ENCODE measurements around the gene NDUFS3.
A peak's percentile ranks its signal among the peaks of the same experiment; 100 is the strongest.
"Not testable (repeated sequence)": the region's sequence is repeated elsewhere in the genome, so short reads cannot be mapped to it uniquely, and the experiment has no call there.

Gene NDUFS3

DNA sequence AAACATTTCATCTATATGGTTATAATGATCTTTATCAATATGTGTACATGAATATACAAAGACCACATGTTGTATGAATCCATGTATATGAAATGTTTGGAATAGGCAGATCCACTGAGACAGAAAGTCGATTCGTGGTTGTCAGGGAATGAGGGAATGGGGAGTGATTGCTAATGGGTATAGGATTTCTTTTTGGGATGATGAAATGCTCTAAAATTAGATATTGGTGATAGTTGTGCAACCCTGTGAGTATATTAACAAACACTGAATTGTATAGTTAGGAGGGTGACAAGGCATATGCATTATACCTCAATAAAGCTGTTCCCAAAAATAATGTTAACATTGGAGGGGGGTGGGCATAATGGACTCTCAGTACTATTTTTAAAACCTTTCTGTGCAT is 18.4 kb upstream of the NDUFS3 start:
- no peak for DNase-seq (ENCODE audit: low spot score)
- TF ChIP-seq, protein P1, sequence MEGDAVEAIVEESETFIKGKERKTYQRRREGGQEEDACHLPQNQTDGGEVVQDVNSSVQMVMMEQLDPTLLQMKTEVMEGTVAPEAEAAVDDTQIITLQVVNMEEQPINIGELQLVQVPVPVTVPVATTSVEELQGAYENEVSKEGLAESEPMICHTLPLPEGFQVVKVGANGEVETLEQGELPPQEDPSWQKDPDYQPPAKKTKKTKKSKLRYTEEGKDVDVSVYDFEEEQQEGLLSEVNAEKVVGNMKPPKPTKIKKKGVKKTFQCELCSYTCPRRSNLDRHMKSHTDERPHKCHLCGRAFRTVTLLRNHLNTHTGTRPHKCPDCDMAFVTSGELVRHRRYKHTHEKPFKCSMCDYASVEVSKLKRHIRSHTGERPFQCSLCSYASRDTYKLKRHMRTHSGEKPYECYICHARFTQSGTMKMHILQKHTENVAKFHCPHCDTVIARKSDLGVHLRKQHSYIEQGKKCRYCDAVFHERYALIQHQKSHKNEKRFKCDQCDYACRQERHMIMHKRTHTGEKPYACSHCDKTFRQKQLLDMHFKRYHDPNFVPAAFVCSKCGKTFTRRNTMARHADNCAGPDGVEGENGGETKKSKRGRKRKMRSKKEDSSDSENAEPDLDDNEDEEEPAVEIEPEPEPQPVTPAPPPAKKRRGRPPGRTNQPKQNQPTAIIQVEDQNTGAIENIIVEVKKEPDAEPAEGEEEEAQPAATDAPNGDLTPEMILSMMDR (IDR thresholded peaks at IDR 0.05; ENCODE audit: extremely low read depth, insufficient read depth, missing control alignments), result no peak
- in situ Hi-C loops (cut with MboI; ENCODE audit: low pct_unique_long_range_greater_than_20kb, low sequenced_read_pairs, unreplicated experiment), result no loop called here

DNA sequence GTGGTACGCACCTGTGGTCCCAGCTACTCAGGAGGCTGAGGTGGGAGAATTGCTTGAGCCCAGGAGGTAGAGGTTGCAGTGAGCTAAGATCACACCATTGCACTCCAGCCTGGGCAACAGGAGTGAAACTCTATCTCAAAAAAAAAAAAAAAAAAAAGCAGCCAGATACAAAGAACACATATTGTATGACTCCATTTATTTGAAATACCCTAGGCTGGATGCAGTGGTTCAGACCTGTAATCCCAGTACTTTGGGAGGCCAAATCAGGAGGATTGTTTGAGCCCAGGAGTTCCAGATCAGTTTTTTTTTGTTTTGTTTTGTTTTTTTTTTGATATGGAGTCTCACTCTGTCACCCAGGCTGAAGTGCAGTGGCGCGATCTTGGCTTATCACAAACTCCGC is 16.5 kb upstream of the NDUFS3 start:
- in situ Hi-C loops (cut with MboI; ENCODE audit: low pct_unique_long_range_greater_than_20kb, low sequenced_read_pairs, unreplicated experiment); DNase-seq (ENCODE audit: low spot score): not testable (repeated sequence)

DNA sequence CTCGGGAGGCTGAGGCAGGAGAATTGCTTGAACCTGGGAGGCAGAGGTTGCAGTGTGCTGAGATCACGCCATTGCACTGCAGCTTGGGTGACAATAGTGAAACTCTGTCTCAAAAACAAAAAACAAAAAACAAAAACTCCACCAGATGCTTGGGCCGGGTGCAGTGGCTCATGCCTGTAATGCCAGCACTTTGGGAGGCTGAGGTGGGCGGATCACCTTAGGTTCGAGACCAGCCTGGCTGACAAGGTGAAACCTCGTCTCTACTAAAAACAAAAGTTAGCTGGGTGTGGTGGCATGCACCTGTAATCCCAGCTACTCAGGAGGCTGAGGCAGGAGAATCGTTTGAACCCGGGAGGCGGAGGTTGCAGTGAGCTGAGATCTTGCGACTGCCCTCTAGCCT is 14.5 kb upstream of the NDUFS3 start:
- in situ Hi-C loops (cut with MboI; ENCODE audit: low pct_unique_long_range_greater_than_20kb, low sequenced_read_pairs, unreplicated experiment); DNase-seq (ENCODE audit: low spot score): not testable (repeated sequence)

DNA sequence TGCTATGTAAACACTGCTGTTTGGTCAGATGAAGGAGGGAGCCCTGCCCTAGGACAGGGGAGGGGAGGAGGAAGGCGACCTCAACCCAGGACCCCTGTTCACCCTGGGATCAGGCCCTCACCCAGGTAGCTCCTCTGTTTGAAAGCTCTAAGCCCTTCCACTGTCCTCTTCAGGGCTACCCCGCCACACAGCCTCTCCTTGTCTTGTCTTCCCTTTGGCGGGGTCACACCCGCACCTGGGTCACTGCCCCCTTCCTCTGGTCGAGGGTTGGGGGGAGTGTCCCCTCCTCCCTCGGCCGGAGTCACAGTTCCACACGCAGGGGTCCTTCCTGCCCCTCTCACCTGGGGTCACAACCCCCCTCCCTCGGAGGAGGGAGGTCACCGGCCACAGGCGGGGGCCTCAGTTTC is 13.9 kb upstream of the NDUFS3 start:
- DNase-seq (ENCODE audit: low spot score), result peak; percentile 23
- in situ Hi-C loops (cut with MboI; ENCODE audit: low pct_unique_long_range_greater_than_20kb, low sequenced_read_pairs, unreplicated experiment), result no loop called here
- TF ChIP-seq, protein P1 (IDR thresholded peaks at IDR 0.05; ENCODE audit: extremely low read depth, insufficient read depth, missing control alignments), result no peak

DNA sequence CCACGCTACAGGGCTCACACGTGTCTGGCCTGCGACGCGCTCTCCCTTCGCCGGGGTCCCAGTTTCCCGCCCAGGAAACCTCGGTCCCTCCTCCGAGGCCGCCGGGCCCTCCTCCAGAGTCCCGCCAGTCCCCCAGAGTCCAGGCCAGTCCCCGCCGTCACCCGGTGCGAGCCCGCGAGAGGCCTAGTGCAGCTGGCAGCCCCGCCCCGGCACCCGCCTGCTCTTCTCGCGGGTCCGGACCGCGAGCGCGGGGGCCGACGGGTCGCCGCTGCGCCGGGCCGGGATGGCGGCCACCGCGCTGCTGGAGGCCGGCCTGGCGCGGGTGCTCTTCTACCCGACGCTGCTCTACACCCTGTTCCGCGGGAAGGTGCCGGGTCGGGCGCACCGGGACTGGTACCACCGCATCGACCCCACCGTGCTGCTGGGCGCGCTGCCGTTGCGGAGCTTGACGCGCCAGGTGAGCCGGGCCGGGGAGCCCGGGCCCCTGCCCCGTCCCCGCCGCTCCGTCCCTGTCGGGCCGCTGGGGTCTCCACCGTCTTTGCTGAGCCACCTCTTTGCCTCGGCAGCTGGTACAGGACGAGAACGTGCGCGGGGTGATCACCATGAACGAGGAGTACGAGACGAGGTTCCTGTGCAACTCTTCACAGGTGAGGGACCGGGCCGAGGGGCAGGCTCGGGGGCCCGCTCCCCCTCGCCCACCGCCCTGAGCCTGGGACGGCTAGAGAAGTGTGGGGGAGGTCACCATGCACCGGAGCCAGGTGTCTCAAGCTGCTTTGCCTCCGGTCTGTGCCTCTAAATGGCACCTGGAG is 13.3 kb upstream of the NDUFS3 start, which contains the start of gene PTPMT1:
Gene PTPMT1, plus strand, starts transcription at position 260 of the 809 bp plus-strand sequence. Its CDS starts 24 bp downstream, at position 284.
- in situ Hi-C loops (cut with MboI; ENCODE audit: low pct_unique_long_range_greater_than_20kb, low sequenced_read_pairs, unreplicated experiment), result no loop called here
- DNase-seq (ENCODE audit: low spot score), result peak; percentile 87
- TF ChIP-seq, protein P1 (IDR thresholded peaks at IDR 0.05; ENCODE audit: extremely low read depth, insufficient read depth, missing control alignments), result no peak

DNA sequence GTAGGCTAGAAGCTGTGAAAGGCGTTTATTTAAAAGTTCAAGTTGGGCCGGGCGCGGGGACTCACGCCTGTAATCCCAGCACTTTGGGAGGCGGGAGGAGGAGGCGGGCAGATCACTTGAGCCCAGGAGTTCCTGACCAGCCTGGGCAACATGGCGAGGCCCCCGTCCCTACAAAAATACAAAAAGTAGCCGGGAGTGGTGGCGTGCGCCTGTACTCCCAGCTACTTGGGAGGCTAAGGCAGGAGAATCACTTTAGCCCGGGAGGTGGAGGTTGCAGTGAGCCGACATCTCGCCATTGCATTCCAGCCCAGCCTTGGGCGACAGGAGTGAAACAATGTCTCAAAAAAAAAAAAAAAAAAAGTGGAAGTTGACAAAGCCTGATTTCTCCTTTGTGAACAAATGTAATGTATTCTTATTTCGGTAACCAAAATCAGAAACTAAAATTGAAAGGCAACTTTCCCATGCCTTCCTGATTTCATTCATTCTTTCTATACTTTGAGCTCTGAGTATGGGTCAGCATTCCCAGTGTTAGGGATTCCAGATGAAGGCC is 12.7 kb upstream of the NDUFS3 start:
- DNase-seq (ENCODE audit: low spot score), result no peak
- in situ Hi-C loops (cut with MboI; ENCODE audit: low pct_unique_long_range_greater_than_20kb, low sequenced_read_pairs, unreplicated experiment), result no loop called here
- TF ChIP-seq, protein P1 (IDR thresholded peaks at IDR 0.05; ENCODE audit: extremely low read depth, insufficient read depth, missing control alignments), result no peak

DNA sequence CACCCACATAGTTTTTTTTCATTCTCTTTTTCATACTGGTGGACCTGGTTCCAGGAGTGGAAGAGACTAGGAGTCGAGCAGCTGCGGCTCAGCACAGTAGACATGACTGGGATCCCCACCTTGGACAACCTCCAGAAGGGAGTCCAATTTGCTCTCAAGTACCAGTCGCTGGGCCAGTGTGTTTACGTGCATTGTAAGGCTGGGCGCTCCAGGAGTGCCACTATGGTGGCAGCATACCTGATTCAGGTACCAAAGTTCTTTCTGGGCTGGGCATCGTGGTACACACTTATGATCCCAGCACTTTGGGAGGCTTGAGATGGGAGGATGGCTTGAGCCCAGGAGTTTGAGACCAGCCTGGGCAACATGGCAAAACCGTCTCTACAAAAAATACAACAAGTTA is 9.2 kb upstream of the NDUFS3 start:
- TF ChIP-seq, protein P1 (IDR thresholded peaks at IDR 0.05; ENCODE audit: extremely low read depth, insufficient read depth, missing control alignments), result no peak
- DNase-seq (ENCODE audit: low spot score), result no peak
- in situ Hi-C loops (cut with MboI; ENCODE audit: low pct_unique_long_range_greater_than_20kb, low sequenced_read_pairs, unreplicated experiment), result no loop called here
